Cardiac fibroblast (primary cell): ENCODE results near the gene TSHR.
"Not testable (repeated sequence)": the region's sequence is repeated elsewhere in the genome, so short reads cannot be mapped to it uniquely, and the experiment has no call there.

Experiments used
- DNase-seq, 2 donors: peaks; one replicate each; pipeline versions ENCODE4 v3.0.0 to v3.0.0-alpha.2; 2010; ENCODE audit warnings: low read depth in 2 of 2
- H3K4me3 ChIP-seq, 2 donors: replicated peaks in 1 of 2; 1 replicate in 1 of 2; 2 replicates in 1 of 2; pipeline ENCODE4 v1.5.1; 2011; ENCODE audit warnings: low read depth in 2 of 2, low read length in 2 of 2, mild to moderate bottlenecking in 2 of 2, moderate library complexity in 1 of 2
- TF ChIP-seq, protein P1 (sequence below): IDR thresholded peaks from one replicate; pipeline ENCODE4 v1.5.1; 2011; ENCODE audit warnings: low read depth, mild to moderate bottlenecking, low read length, inconsistent platforms

Gene TSHR

GRCh38 chr14:80955416-80955941 is at the start of gene TSHR:
Gene TSHR (plus strand): TSS chr14:80955621. CDS start chr14:80955681, 60 bp downstream.
- TF ChIP-seq, protein P1, sequence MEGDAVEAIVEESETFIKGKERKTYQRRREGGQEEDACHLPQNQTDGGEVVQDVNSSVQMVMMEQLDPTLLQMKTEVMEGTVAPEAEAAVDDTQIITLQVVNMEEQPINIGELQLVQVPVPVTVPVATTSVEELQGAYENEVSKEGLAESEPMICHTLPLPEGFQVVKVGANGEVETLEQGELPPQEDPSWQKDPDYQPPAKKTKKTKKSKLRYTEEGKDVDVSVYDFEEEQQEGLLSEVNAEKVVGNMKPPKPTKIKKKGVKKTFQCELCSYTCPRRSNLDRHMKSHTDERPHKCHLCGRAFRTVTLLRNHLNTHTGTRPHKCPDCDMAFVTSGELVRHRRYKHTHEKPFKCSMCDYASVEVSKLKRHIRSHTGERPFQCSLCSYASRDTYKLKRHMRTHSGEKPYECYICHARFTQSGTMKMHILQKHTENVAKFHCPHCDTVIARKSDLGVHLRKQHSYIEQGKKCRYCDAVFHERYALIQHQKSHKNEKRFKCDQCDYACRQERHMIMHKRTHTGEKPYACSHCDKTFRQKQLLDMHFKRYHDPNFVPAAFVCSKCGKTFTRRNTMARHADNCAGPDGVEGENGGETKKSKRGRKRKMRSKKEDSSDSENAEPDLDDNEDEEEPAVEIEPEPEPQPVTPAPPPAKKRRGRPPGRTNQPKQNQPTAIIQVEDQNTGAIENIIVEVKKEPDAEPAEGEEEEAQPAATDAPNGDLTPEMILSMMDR: no peak
- DNase-seq: peak in 1 of 2 donors; percentile 24
- H3K4me3 ChIP-seq: peak within 1 kb of the TSS; percentile 59 to 61

GRCh38 chr14:80906336-80906735 is 49.1 kb upstream of the TSHR start:
- no peak for DNase-seq
- TF ChIP-seq, protein P1: no peak
- H3K4me3 ChIP-seq: no peak overlapping the region

DNA sequence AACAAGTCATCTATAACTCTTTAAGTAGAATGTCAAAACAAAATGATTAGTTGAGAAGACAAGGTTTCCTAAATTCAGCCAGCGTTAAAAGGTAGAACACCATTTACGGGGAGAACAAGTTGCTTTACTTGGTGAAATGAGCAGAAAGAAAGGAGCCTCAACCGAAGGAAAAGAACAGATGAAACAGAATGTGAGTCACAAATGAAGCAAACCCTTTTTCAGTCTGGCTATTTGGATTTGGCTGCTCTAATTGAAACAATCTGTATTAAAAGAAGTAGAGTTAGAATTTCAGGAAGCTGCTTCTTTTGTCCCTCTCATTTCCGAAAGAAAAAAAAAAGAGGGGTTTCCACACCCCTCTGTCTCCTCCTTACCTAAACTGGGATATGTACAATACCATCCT is 48.5 kb upstream of the TSHR start:
- peak in 1 of 2 donors; percentile 5 for DNase-seq
- H3K4me3 ChIP-seq: no peak overlapping the region
- TF ChIP-seq, protein P1: no peak

DNA sequence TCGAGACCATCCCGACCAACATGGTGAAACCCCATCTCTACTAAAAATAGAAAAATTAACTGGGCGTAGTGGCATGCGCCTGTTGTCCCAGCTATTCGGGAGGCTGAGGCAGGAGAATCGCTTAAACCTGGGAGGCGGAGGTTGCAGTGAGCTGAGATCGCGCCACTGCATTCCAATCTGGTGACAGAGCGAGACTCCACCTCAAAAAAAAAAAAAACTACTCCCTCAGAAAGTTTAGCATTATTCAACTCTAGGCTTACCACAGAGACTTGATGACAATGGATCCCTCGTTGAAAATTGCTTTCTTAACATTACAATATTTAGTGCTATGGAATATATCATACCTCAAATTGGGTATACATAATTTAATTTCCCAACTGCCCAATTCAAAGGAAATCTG is 43.4 kb upstream of the TSHR start:
- H3K4me3 ChIP-seq, DNase-seq: not testable (repeated sequence)

DNA sequence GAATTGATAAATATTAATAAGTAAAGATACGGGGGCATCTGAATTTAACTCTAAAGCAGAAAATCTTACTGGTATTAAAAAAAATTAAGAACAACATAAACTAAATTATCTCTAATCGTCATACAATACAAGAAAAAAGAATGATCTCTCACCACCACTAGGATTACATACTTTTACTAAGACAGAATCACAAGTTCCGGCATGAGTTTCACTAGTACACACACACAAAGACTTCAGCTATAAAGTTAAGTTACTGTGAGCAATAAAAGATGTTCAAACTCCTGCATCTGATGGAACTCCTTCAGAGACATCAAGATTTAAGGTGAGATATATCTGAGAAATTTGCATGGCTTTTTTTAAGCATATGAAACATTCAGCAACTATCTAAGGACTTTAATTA is 35.8 kb upstream of the TSHR start:
- TF ChIP-seq, protein P1: no peak
- no peak for DNase-seq
- H3K4me3 ChIP-seq: no peak overlapping the region

DNA sequence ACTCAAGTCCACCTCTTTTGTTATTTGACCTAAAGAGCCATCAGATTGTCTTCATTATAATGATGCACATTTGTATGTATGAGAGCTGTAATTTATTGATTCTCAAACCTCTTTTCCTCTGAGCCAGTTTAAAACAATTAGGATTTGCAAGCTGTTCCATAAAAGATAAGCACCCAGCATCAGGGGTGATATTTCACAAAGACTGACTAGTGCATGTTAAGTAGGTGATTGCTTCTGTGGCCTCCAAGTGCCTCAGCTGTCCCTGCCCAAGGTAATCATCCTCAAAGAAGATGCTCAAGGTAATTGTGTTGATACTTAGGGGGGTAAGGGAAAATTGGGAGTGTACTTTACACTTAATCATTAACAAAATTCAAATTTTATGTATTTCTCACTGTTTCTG is 32.1 kb upstream of the TSHR start:
- TF ChIP-seq, protein P1: no peak
- DNase-seq: no peak
- H3K4me3 ChIP-seq: no peak overlapping the region

DNA sequence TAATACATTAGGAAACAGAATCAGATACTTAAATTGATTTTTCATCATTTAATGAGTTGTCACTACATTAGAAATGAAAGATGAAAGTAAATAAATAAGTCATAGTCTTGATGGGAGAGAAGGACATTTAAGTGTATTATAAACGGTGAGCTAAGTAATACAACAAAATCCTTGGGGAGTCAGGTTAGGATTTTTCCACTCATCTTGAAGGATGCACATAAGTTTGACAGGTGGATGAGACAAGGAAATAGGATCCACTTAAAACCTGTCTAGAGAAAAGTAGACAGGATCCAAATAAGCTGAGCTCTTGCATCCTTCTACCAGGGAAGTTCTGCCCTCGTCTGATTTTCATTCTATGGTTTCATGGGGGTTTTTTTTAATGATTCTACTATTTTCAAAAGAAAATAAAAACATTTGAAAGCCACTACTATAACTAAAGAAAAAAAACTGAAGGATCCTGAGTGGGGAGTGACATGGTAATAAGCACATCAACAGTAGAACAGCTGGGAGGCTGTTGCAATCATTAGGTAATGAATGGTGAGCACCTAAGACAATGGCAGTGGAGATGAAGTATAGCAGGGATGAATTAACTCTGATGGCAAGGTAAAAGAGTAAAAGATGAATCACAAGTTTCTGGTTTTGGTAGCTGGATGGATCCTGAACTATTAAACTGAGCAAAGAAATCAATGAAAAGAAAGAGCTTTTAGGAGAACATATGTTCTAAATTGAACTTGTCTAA is 30.9 kb upstream of the TSHR start:
- TF ChIP-seq, protein P1: no peak
- H3K4me3 ChIP-seq: no peak overlapping the region
- DNase-seq: no peak
